NCI-H2171 treated with DMSO at 0.1 percent for 48 hours (cell line): ENCODE data around the gene ALDH3A1.

Experiments
- DNase-seq: peaks from one replicate; lab custom pipeline; 2025; lab: John Stamatoyannopoulos, UW

The ALDH3A1 gene

DNA sequence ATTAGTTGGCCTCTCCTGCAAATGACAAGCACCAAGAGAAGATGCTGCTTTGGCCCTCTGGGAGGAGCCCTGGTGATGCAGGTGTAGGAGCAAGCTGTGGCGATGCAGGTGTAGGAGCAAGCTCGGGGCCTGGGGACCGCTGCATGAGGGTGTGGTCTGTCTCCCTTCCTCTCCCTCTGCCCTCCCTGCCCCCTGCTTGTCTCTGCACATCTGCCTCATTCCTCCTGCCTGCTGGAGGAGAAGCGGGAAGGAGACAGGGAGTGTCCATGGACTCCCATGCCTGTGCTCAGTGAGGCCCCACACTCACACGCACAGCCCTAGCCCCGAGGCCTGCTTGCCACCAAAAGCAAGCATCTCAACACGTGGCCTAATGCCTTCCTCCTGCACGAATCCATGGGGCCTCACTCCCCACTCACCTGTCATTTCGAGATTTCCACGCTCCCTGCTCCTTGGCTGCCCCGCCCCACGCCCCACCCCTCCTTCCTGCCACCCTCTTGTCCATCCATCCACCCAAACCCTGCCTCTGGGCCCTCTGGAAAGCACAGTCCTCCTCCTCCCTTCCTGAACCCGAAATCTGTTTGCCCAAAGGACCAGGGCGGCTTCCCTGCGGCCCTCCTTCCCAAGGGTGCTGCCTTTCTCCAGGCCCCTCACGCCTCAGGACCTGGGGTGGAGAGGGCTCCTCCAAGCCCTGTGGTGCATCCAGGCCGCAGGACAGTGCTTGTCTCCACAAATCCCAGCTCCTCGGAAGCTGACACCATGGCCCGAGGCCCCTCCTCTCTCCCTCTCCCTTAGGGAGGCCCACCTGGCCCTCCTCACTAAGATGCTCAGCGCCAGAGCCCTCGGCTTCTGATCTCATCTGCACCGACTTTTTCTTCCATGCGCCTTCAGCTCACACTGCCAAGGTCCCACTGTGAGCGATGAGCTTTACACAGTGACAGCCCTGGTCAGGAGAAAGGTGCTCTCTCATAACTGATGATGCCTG, 11.8 kb upstream of the ALDH3A1 start:
- DNase-seq, result no peak

GRCh38 chr17:19757536-19758180, 9.6 kb upstream of the ALDH3A1 start:
- DNase-seq, result no peak

DNA sequence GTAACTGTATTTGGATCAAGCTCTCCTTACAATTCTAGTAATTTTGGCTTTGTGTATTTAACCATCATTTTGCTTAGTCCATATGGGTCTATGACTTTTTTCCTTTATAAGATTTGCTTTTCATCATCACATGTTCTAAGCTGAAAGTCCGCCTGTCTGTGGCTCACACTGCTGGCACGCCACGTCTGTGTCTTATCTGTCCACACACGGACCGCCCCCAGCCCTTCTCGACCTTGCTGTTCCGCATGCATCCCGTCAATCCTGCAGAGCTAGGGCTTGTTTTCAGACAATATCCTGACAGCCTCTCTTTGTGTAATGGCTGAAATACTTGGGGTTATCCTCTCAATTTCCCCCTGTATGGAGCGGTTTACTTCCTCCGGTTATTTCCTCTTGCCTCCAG, 8.4 kb upstream of the ALDH3A1 start:
- no peak for DNase-seq

- no peak for DNase-seq
Observed at GRCh38 chr17:19755821-19756510, 7.9 kb upstream of the ALDH3A1 start.

DNA sequence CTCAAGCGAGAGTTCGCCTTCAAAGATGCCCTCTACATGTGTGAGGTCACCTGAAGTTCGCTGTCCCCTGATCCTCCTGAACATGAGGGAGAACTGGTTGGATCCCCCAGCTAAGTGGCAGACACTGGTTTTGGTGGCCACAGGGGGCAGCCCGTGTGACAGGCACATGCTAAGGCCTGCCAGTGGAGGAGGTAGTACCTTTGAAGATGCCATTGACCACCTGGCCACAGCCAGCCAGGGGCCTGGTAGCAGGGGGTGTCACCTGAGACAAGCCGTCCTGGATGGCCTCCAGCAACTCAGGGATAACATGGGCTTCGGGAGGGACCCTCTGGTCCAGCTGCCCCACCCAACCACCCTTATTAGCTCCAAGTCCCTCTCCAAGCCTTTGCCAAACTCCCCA, 7.3 kb upstream of the ALDH3A1 start:
- DNase-seq, result no peak

GRCh38 chr17:19753661-19754463, 5.8 kb upstream of the ALDH3A1 start:
- DNase-seq, result peak; percentile 55

DNA sequence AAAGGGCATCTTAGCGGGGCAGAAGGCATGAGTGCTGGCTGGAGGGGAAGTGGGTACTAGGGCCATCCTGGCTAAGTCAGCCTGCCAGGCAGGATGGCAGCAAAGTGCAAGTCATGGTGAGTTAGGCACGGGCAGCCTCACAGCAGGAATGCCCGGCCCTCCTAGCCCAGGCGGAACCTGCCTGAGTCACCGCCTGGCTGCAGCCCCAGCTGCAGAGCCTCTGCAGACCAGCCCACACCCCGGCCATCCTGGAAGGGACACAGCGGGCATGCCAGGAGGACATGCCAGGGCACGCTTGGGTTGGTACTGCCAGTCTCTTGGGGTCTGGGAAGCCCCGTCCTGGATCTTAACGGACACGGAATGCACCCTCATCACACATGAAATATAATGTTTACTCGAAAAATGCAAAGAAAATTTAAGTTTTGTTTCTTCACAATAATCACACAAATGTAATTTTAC, 5.0 kb upstream of the ALDH3A1 start:
- no peak for DNase-seq

DNA sequence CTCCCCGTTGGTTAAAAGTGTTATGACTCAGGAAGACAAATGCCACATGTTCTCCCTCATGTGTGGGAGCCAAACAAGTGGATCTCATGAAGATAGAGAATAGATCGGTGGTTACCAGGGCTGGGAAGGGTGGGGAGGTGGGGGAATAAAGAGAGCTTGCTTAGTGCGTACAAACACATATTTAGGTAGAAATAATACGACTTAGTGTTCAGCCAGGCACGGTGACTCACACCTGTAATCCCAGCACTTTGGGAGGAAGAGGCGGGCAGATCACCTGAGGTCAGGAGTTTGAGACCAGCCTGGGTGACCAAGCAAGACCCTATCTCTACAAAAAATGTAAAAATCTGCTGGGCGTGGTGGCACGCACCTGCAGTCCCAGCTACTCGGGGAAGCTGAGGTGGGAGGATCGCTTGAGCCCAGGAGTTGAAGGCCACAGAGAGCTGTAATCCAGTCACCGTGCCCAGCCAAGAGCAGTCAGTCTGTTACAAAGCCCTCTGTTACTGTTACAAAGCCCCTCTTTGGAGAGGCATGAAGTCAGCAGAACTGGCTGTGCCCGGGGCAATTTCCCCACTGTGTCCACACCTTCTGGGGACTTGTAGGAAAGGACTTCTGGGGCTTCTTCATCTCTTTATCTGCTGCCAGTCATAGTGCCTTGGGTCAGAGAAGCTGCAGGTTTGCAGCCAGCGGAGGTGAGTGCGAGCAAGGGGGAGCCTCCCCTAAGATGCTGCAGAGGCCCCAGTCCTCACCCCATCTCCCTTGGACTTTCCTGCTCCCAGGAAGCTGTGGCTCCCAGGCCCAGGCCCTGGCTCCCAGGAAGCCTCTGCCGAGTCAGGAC, 4.3 kb upstream of the ALDH3A1 start:
- DNase-seq, result no peak

- no peak for DNase-seq
Observed at GRCh38 chr17:19750835-19751234, 2.7 kb upstream of the ALDH3A1 start.

- DNase-seq, result no peak
Observed at GRCh38 chr17:19750020-19750572, 2.0 kb upstream of the ALDH3A1 start.

DNA sequence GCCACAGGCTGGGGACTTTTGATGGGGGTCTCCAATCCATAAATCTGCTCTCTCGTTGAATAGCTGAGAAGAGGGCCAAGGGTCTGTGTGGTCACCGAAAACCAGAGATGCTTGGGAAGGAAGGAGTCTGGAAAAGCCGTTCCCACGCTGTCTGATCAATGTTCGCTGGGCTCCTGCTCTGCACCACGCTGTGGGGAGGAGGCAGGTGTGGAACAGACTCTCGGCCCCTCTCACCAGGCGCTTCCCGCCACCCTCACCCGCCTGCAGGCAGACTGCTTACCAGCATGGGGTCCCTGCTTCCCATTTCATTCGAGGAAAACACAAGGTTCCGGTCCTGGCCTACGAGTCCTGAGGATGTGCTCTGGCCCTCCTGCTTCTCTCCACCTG, 702 bp upstream of the ALDH3A1 start:
- DNase-seq, result peak; percentile 27

- no peak for DNase-seq
Observed at GRCh38 chr17:19747159-19747719, 859 bp downstream of the ALDH3A1 start.

GRCh38 chr17:19746517-19746916, 1.6 kb downstream of the ALDH3A1 start:
- DNase-seq, result no peak

GRCh38 chr17:19744922-19745757, 3.0 kb downstream of the ALDH3A1 start:
- peak; percentile 28 for DNase-seq

DNA sequence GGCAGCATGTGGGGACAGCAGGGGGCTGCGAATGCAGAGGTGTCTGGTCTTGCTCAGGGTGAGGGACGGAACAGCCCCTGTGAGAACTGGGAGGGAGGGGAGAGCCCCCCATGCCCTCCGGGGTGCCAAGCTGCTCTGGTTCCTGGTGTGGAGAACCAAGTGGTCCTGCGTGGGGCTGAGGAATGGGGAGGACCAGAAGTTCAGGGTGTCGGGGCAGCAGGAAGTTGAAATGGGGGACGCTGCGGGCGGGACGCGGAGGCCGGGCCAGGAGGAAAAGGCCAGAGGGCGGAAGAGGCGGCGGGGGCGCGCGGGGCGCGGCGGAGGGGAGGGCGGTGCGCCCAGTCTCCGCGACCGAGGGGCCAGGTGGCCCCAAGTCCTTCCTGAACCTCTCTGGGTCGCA, 3.6 kb downstream of the ALDH3A1 start:
- DNase-seq, result no peak

- no peak for DNase-seq
Observed at GRCh38 chr17:19743101-19744100, 4.7 kb downstream of the ALDH3A1 start.

DNA sequence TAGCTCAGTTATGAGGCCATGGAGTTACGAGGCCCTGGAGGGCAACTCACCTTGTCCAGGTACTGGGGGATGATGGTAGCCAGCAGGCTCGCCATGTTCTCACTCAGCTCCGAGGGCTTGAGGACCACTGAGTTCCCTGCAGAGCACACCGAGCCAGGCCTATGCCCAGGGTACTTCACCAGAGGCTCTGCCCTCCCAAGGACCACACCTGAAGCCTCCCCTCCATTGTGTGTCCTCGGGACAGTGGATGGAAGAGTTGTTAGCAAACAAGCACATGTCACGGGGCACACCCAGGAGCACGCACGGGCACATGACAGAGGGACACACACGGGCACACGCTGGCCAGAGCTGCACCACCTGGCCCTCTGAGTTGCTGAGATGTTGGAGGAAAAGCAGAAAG, 5.6 kb downstream of the ALDH3A1 start:
- no peak for DNase-seq

DNA sequence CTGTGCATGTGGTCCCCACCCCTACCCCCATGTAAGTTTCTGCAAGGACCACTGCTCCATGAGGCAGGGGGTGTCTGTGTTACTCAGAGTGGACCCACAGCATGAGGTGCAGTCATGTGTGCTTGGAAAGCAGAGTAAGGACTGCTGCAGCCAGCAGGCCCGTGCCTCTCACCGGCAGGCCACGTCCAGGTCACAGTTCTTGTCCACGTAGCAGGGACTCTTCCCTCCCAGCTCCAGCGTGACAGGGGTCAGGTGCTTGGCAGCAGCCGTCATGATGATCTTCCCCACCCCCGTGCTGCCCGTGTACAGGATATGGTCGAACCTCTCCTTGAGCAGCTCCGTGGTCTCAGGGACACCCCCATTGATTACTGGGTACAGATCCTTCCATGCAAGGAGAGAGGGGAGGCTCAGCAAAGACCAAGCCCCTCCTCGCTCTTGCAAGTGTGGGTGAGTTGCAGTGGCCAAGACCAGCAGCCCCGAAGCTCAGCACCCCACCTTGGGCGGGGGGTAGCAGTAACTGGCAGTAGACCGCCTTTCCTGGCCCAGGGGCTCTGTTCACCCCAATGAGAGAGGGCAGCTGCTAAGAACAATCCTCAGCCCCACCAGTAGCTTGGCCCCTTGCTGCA, 6.2 kb downstream of the ALDH3A1 start:
- no peak for DNase-seq
